SU-DHL-6 (cell line): ENCODE measurements around the gene CELA3B.
"Not testable (repeated sequence)": the region's sequence is repeated elsewhere in the genome, so short reads cannot be mapped to it uniquely, and the experiment has no call there.

Source experiments
- H2AFZ ChIP-seq: fragments of 200-600 bp; sonication (generic); 2 replicates; pipeline ENCODE4 v1.6.1; 2014; ENCODE audit warnings: low read depth, mild to moderate bottlenecking, moderate library complexity, mixed read lengths, antibody characterized with exemption, low read length; ENCODE audit not compliant: severe bottlenecking
- H3F3A ChIP-seq: fragments of 200-600 bp; shearing (Covaris generic); 2 replicates; pipeline ENCODE4 v1.6.0; 2016; ENCODE audit warnings: antibody characterized with exemption, mild to moderate bottlenecking; ENCODE audit not compliant: insufficient read depth
- H3K27ac ChIP-seq: fragments of 200-600 bp; sonication (generic); 2 replicates; pipeline ENCODE4 v1.5.1; 2016; ENCODE audit warnings: low read depth, mild to moderate bottlenecking, low read length, moderate library complexity, mixed read lengths
- H3K27me3 ChIP-seq: fragments of 200-600 bp; sonication (generic), shearing (Covaris generic); 2 replicates; pipeline ENCODE4 v1.6.0; 2014; ENCODE audit warnings: mild to moderate bottlenecking, low read length
- H3K36me3 ChIP-seq: fragments of 200-600 bp; sonication (generic); 2 replicates; pipeline ENCODE4 v1.6.1; 2014; ENCODE audit warnings: mild to moderate bottlenecking, low read length, mixed read lengths
- H3K4me2 ChIP-seq: fragments of 300-600, 200-600 bp; shearing (Covaris generic), sonication (generic); 2 replicates; pipeline ENCODE4 v1.6.0; 2014; ENCODE audit warnings: low read length, low read depth, mild to moderate bottlenecking; ENCODE audit not compliant: poor library complexity, severe bottlenecking
- H3K4me3 ChIP-seq: fragments of 200-600 bp; sonication (generic); 2 replicates; pipeline ENCODE4 v1.5.1; 2014; ENCODE audit warnings: antibody characterized with exemption, low read length, mild to moderate bottlenecking, mixed read lengths; ENCODE audit not compliant: insufficient read depth, poor library complexity, severe bottlenecking
- H3K79me2 ChIP-seq: fragments of 200-600 bp; sonication (generic); 2 replicates; pipeline ENCODE4 v1.6.1; 2014; ENCODE audit warnings: mild to moderate bottlenecking, low read length, moderate library complexity; ENCODE audit not compliant: insufficient read depth
- H3K9ac ChIP-seq: fragments of 200-600 bp; sonication (generic); 2 replicates; pipeline ENCODE4 v1.7.0; 2014; ENCODE audit warnings: mild to moderate bottlenecking, low read length
- H3K9me2 ChIP-seq: fragments of 200-600 bp; sonication (generic); replicated peaks from 2 replicates; pipeline ENCODE4 v1.6.1; 2014; ENCODE audit warnings: low read length; ENCODE audit not compliant: insufficient read depth
- H3K9me3 ChIP-seq: fragments of 200-600 bp; sonication (generic); 2 replicates; pipeline ENCODE4 v1.6.1; 2014; ENCODE audit warnings: low read length, mixed read lengths; ENCODE audit not compliant: insufficient read depth
- H4K20me1 ChIP-seq: fragments of 200-600 bp; sonication (generic); 2 replicates; pipeline ENCODE4 v1.6.1; 2014; ENCODE audit warnings: low read depth, mild to moderate bottlenecking, antibody characterized with exemption, low read length, moderate library complexity, mixed read lengths
- EZH2phosphoT487 ChIP-seq: fragments of 200-600 bp; sonication (generic), shearing (Covaris generic); conservative IDR thresholded peaks from 2 replicates; pipeline ENCODE4 v1.6.1; 2018; ENCODE audit warnings: mild to moderate bottlenecking, antibody characterized with exemption, low read length, moderate library complexity, mixed read lengths
- TF ChIP-seq, protein P1 (sequence below): fragments of 200-600 bp; sonication (generic); IDR thresholded peaks from one replicate; pipeline ENCODE4 v1.5.1; 2017; ENCODE audit warnings: antibody characterized with exemption, mild to moderate bottlenecking, low read length, moderate library complexity; ENCODE audit not compliant: insufficient read depth, poor library complexity, severe bottlenecking

The CELA3B gene

DNA sequence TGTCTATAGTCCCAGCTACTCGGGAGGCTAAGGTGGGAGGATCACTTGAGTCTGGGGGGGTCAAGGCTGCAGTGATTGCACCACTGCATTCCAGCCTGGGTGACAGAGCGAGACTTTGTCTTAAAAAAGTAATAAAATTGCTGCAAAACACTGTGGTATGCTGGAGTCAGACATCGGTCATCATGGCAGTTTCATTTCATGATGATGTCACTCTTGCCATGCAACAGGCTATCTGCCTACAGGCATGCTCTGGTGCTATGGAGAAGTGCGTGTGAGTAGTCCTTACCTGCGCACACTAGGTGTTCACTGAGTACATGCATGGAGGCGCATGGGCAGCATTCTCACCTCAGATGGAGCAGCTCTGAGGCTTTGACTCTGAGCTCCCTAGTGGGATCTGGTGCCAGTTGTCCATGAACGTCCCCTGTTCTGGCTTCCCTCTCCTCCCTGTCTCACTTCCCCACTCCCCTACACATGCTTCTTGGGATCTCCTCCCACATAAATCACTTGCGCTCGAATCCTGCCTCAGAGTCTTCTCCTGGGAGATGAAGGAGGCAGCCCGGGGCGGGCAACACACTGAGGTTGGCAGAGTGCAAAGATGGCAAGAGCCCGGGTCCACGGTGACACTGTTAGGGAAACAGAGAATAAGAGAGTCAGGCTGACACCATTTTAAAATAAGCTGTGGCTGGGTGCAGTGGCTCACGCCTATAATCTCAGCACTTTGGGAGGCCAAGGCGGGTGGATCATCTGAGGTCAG is 10.4 kb upstream of the CELA3B start:
- Histone ChIP-seq H3K79me2 (no peaks in the 10 kb centered on the region), H3F3A (no peaks in the 10 kb centered on the region), H3K9ac (no peak overlapping the region), H3K36me3 (no peaks in the 10 kb centered on the region), H3K27me3 (no peaks in the 10 kb centered on the region), H3K4me3 (no peak overlapping the region), H2AFZ (no peak overlapping the region), H3K9me2 (no peaks in the 10 kb centered on the region), H3K9me3 (no peaks in the 10 kb centered on the region), H3K27ac (no peak overlapping the region), H4K20me1 (no peaks in the 10 kb centered on the region), H3K4me2 (no peak overlapping the region)
- no peak for TF ChIP-seq EZH2phosphoT487
- TF ChIP-seq, protein P1, sequence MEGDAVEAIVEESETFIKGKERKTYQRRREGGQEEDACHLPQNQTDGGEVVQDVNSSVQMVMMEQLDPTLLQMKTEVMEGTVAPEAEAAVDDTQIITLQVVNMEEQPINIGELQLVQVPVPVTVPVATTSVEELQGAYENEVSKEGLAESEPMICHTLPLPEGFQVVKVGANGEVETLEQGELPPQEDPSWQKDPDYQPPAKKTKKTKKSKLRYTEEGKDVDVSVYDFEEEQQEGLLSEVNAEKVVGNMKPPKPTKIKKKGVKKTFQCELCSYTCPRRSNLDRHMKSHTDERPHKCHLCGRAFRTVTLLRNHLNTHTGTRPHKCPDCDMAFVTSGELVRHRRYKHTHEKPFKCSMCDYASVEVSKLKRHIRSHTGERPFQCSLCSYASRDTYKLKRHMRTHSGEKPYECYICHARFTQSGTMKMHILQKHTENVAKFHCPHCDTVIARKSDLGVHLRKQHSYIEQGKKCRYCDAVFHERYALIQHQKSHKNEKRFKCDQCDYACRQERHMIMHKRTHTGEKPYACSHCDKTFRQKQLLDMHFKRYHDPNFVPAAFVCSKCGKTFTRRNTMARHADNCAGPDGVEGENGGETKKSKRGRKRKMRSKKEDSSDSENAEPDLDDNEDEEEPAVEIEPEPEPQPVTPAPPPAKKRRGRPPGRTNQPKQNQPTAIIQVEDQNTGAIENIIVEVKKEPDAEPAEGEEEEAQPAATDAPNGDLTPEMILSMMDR, result no peak

DNA sequence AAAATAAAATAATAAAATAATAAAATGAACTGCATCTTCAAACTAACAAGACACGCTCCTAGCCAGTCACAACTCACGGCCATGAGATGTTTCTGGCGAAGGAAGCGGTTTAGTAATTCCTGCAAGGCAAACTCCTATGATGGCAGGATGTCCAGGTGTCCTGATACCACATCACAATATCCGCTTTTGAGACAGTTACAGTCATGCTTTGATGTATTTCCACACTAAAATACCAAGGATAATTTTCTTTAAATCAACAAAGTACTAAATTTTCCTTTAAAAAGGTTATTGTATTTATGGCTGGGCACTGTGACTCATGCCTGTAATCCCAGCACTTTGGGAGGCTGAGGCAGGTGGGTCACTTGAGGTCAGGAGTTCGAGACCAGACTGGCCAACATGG is 9.6 kb upstream of the CELA3B start:
- H3K36me3 ChIP-seq, H3K79me2 ChIP-seq, H3K9me3 ChIP-seq, H3K27ac ChIP-seq, H3K27me3 ChIP-seq, H3K4me3 ChIP-seq, H3K9ac ChIP-seq, H2AFZ ChIP-seq, H3K4me2 ChIP-seq, H4K20me1 ChIP-seq, H3F3A ChIP-seq, H3K9me2 ChIP-seq: not testable (repeated sequence)

DNA sequence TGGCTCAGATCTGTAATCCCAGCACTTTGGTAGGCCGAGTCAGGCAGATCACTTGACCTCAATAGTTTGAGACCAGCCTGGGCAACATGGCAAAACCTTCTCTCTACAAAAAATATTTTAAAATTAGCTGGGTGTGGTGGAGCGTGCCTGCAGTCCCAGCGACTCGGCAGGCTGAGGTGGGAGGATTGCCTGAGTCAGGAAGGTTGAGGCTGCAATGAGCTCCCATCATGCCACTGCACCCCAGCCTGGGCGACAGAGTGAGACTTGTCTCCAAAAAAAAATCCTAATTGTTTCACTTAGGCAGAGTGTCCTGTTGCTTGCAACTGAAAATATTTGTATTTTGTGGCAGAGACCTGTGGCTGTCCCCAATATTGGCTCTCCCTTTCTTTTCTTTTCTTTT is 7.8 kb upstream of the CELA3B start:
- H3K4me2 ChIP-seq, H3K27ac ChIP-seq, H3F3A ChIP-seq, H3K4me3 ChIP-seq, H3K9ac ChIP-seq, H3K36me3 ChIP-seq, H3K79me2 ChIP-seq, H3K27me3 ChIP-seq, H4K20me1 ChIP-seq, H2AFZ ChIP-seq, H3K9me3 ChIP-seq, H3K9me2 ChIP-seq: not testable (repeated sequence)

DNA sequence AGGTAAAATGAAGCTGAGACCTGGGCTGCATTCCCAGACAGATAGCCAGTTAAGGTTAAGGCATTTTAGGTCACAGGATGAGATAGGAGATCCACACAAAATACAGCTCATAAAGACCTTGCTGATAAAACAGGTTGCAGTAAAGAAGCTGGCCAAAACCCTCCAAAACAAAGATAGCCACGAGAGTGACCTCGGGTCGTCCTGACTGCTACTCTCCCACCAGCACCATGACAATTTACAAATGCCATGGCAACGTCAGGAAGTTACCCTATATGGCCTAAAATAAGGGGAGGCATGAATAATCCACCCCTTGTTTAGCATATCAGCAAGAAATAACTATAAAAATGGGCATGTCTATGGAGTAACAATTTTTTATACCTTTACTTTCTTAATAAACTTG is 6.3 kb upstream of the CELA3B start:
- not testable (repeated sequence) for H3K9me3 ChIP-seq, H3K9ac ChIP-seq, H3K36me3 ChIP-seq, H4K20me1 ChIP-seq, H3K27me3 ChIP-seq, H3K27ac ChIP-seq, H3K4me3 ChIP-seq, H2AFZ ChIP-seq, H3K79me2 ChIP-seq, H3K9me2 ChIP-seq, H3F3A ChIP-seq, H3K4me2 ChIP-seq

DNA sequence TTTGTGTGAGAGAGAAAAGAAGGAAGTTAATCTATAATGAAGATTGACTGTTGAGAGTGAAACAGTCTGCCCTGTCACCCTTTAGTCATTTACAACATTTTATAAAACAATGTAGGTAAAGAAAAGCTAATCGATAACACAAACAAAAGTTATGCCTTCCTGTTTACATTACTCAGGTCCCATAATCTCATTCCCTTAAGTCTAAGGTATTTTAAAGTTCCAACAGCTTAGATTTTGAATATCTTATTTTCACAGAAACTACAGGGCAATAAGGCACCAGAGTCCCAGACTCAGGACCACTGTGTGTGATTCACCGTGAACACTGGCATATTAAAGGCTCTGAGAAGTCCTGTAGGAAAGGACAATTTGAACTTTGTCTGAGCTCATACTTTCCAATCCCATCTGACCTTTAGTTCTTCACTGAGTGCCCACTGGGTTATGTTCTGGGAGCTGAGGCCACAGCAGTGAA is 3.8 kb upstream of the CELA3B start:
- H3K27ac ChIP-seq, H3K9ac ChIP-seq, H3K27me3 ChIP-seq, H3K4me2 ChIP-seq, H3K36me3 ChIP-seq, H4K20me1 ChIP-seq, H3K4me3 ChIP-seq, H2AFZ ChIP-seq, H3K9me2 ChIP-seq, H3K79me2 ChIP-seq, H3F3A ChIP-seq, H3K9me3 ChIP-seq: not testable (repeated sequence)

DNA sequence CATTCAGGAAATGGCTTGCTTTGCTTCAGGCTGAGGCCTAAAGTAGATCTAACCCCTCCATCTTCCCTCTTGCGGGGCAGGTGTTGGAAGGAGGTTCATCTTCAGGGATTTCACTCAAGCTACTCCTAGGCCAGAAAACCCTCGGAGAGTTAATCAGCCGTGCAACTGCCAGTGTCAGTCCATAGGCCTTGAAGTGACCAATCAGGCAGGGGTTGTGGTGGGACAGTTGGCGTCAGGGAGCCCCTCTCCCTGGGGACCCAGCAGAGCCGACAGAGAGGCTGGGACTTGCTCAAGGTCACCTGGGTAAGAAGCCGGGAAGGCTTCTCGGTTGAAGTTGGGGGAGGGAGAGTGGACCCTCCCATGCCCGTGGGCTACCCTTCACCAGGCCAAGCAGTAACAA is 2.9 kb upstream of the CELA3B start:
- not testable (repeated sequence) for H3K79me2 ChIP-seq, H3K27ac ChIP-seq, H3K9ac ChIP-seq, H3K27me3 ChIP-seq, H3K9me2 ChIP-seq, H3K9me3 ChIP-seq, H3K4me3 ChIP-seq, H2AFZ ChIP-seq, H3K36me3 ChIP-seq, H3K4me2 ChIP-seq, H4K20me1 ChIP-seq, H3F3A ChIP-seq

DNA sequence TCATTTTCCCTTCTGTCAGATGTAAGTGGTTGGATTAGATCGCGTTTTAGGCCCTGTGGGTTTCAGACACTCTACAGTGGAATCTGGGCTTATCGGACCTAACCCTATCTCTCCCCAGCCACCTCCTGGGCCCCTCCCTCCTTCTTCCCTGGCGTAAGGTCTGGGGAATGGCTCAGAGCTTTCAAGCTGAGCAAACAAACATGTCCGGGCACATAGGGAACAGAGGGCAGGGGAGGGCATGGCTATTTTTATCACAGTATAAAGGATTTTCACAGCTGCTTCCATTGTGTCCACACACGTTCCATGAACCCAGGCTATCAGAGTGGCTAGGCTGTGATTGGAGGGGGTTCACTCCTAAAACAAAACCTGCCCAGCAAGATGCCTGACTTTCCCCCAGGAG is 2.1 kb upstream of the CELA3B start:
- not testable (repeated sequence) for H3K4me3 ChIP-seq, H2AFZ ChIP-seq, H3K9me3 ChIP-seq, H4K20me1 ChIP-seq, H3K79me2 ChIP-seq, H3F3A ChIP-seq, H3K4me2 ChIP-seq, H3K27me3 ChIP-seq, H3K36me3 ChIP-seq, H3K9ac ChIP-seq, H3K9me2 ChIP-seq, H3K27ac ChIP-seq
